CD4-positive, alpha-beta T cell treated with Interleukin-4 for 4 hours (primary cell): ENCODE measurements around the gene SCAF4.

Experiments used
- DNase-seq: peaks from one replicate; pipeline ENCODE4 v3.0.0-alpha.2; 2020

The SCAF4 gene

DNA sequence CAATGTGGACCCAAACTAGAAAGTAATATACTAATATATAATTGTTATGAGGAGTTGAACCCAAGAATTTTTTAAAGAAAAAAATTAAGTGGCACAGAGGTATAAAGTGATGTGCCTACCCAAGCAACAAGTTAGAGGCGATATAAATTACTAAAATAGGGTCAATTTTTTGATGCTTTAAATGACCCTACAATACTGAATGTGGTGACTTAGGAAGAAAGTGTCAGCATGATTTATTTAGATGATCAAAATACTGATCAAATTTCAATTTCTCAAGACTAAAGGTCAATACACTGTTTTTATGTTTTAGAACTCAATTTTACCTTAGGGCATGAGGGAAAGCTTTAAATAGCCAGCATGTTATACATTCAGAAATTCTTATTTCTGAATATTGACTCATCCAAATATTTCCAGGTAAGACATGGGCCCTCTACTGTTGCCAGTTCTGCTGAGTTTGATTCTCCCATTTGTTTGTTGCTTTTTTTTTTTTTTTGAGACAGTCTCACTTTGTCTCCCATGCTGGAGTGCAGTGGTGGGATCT is 20.1 kb downstream of the SCAF4 start:
- no peak for DNase-seq

- DNase-seq = no peak
Measured at GRCh38 chr21:31711326-31711725, 20.6 kb downstream of the SCAF4 start.

DNA sequence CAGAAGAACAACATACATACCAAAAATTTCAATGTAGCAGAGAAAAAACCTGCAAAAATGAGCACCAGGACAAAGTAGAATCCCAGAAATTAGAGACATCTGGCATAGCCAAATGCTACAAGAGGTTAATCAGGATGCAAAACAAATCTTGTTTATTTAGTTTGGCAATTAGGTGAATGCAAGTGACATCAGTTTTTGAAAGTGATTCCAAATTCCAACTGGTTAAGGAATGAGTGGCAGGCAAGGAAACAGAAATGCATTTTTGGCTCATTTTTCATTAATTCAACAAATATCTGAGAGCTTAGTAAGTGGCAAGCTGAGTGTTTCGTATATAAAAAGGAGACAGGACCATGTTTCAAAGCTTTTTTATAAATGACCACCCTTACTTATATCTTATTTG is 21.3 kb downstream of the SCAF4 start:
- no peak for DNase-seq

- no peak for DNase-seq
Measured at GRCh38 chr21:31708541-31708940, 23.4 kb downstream of the SCAF4 start.

GRCh38 chr21:31707499-31707898 is 24.4 kb downstream of the SCAF4 start:
- no peak for DNase-seq

DNA sequence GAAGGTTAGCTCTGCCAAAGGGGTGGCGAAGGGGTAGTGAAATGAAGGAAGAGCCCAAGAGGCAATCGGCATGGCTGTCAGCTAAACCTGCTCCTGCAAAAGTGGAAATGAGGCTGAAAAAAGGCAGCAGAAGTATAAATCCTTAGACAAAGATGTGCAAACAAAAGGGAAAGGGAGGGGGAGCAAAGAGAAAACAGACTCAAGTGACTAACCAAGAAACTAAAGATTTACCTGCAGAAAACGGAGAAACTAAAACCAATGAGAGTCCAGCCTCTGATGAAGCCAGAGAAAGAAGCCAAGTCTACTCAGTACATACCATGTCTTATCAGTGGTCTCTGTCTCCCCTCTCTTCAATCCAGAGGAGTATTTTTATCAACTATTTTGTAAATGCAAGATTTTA is 25.4 kb downstream of the SCAF4 start:
- no peak for DNase-seq

GRCh38 chr21:31700040-31700439 is 31.9 kb downstream of the SCAF4 start:
- DNase-seq = no peak

DNA sequence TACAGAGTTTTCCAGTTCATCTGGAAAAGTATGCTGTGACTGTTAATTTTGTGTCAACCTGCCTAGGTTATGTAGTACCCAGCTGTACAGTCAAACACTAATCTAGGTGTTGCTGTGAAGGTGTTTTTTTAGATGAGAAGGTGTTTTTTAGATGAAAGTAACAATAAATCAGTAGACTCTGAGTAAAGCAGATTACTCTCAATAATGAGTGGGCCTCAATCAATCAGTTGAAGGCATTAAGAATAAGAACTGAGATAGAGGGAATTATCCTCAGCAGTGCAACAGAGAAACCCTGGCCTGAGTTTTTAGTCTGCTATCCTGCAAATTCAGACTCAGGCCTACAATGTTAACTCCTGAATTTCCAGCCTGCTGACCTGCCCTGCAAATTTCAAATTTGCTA is 33.5 kb downstream of the SCAF4 start:
- DNase-seq = no peak

DNA sequence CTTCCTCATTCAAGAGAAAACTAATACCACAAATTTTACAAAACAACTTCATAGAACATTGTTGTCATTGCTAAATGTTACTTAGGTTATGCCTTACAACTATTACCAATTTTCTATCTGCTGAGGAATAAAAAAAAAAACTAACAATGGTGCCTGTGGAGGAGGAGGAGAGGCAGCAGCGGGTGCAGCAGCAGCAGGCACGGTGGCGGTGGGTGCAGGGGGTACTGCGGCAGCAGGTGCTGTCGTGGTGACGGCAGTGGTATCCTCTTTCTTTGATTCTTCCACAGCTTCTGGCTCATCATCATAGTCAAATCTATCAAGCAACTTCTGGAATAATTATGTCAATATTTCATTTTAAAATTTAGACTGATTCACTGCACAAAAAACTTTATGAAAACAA is 35.5 kb downstream of the SCAF4 start:
- no peak for DNase-seq

DNA sequence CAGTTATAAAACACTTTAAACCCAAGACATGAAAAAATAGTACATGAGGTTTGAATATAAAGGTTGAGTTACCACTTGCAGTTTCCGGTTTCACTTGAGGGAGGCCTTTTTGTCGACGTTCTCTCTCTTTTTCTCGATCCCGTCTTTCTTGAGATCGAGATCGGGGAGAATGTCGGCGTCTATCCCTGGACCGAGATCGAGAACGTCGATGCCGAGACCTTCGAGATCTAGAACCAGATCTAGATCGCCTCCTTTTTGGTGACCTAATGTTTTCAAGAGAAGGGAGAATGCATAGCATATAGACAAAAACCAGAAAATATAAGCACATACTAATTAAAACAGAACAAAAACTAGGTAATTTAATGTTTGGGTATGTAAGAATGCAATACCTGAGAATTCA is 38.7 kb downstream of the SCAF4 start:
- DNase-seq = no peak

DNA sequence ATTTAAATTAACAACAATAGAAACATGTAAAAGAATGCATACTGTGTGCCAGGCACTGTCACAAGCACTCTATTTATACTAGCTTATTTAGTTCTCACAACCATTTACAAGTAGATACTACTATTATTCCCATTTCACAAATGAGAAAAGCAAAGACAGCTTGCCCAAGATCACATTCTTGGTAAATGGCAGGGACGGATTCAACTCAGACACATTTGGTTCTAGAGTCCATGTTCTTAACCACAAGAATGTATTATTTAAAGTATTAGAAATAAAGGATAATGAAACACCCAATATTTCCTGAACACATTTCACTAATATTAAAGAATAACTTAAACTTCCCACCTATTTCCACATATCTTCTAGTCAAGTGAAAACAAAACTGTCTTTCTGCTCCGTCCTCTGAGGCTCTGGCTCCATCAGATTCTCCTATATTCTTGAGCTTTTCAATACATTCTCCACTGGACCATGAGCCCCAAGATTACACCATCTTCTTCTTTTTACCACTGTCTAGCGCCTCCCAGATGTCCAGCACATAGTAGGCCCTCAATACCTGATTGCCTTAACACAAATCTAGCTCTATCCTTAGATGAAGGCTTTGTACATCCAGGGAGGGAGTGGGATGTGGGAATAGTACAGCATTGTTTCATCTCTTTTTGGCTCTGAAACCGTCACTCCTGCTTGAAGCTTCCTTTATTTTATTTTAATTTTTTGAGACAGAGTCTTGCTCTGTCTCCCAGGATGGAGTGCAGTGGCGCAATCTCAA is 43.1 kb downstream of the SCAF4 start:
- DNase-seq = no peak

GRCh38 chr21:31687108-31687507 is 44.8 kb downstream of the SCAF4 start:
- no peak for DNase-seq

- no peak for DNase-seq
Measured at GRCh38 chr21:31686272-31686915, 45.5 kb downstream of the SCAF4 start.

GRCh38 chr21:31684918-31685317 is 47.0 kb downstream of the SCAF4 start:
- DNase-seq = no peak

DNA sequence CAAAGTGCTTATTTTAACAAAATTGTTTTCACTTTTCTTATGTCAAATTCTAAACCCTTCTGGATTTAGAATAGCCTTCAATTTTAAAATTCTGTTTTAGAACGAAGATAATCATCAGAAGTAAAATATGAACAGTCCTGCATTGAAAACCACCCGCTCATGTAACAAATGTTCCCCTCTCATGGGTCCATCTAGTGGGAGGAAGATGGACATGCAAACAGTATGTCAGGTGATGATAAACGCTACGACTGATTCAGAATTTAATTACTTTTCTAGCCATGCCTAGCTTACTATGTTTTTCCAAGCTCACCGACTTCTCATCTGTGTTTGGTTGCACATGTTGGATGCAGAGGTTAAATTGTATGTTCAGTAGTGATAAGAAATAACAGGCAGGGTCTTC is 48.9 kb downstream of the SCAF4 start:
- DNase-seq = no peak

DNA sequence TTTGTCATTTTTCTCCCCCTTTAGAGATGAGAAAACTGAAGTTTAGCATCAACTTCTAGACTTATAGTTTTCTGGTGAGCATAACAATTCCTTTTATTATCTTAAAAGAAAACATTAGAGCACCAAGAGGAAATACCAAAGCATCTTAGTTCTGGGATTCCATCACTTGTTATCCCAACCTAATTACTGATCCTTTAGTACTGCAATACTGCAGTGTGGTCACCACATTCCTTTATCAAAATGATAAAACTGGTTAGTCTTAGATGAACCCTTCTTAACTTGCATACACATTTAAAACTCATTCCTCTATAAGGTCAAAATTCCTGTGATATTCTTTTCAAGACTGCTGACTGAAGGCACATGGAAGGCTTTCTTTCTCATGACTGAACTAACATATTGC is 49.3 kb downstream of the SCAF4 start:
- no peak for DNase-seq

DNA sequence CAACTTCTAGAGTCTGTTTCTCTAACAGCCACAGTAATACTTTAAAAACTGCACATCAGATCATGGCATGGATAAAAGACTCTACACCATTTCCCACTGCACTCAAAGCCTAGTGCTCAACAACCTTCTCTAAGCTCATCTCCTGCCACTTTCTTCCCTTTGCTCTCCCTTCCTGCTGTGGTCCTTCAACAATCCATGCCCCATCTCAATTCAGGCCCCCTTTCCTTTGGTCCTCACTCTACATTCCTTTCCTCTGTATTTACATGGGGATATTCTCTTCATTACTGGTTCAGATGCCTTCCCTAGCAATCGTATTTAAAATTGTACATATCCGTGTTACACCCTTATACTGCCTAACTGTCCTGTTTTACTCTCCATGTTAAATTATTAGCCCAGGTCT is 53.4 kb downstream of the SCAF4 start:
- DNase-seq = no peak

GRCh38 chr21:31677047-31677446 is 54.9 kb downstream of the SCAF4 start:
- no peak for DNase-seq

DNA sequence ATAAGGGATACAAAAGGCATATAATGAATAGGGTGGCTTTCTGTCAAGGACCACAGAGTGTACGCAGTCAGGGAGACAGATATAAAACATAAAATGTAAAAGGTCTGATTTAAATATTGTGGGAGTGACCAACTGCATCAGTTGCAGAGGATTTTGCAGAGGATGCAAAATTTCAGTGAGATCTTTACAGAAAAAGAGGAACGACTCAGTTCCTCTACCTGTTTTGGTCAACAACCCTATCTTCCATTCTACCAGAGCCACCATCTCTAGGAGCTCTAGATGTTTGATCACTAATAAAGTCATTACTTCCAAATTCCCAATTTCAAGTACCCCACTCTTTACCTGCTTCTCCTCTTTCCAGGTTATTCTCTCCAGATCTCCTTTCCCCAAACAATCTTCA is 56.0 kb downstream of the SCAF4 start:
- DNase-seq = no peak

DNA sequence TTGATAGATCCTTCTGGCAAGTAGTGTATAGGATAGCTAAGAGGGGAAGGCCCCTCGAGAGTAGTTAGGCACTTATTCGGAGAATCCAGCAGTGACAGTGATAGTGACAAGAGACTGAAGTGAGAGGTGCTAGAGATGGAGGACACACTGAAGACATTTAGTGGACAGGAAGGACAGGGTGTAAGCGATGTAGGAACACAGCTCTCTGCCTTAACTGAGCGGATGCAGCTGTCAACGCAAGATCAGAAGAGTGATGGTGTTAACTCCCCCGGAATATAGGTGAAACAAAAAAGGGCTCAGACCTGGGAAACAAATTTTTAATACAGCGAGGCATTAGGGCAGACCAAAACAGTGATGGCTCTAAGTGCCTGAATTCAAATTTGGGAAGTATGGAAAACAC is 56.6 kb downstream of the SCAF4 start:
- DNase-seq = no peak

DNA sequence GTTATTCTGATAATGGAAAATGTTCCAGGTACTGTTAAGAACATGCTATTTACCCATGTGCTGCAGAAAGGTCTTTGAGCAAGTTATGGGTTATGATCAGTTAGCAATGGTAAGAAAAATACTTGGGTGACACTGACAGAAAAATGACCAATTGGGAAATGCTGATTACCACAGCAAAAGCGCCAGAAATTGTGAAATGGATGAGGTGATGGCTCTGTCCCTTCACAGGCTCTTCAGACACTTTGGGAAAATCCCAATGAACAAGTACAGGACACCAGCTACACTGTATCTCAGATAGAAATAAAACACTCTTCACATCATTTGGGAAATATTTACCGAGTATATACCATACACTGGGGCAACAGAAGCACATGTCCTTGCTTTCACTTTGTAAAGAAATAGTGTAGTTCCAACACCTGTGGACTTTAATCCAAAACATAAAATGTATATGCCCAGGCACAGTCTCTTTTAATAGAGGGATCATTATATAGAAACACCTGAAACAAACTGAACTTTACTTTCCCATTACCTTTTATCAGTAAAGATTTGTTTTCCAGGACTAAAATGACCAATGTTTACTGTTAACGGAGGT is 58.5 kb downstream of the SCAF4 start:
- DNase-seq = no peak

- no peak for DNase-seq
Measured at GRCh38 chr21:31671931-31672330, 60.0 kb downstream of the SCAF4 start.

- no peak for DNase-seq
Measured at GRCh38 chr21:31671146-31671716, 60.7 kb downstream of the SCAF4 start.

- DNase-seq = no peak
Measured at GRCh38 chr21:31670070-31670469, 61.8 kb downstream of the SCAF4 start.
